Astrocyte (in vitro differentiated cells and primary cell): ENCODE data around the gene RAB3IP. TPM values are rescaled to one million over a fixed set of nuclear protein-coding genes. Genes with fewer than 3 reads are reported as not detected.

ENCODE experiments used
- DNase-seq: peaks from one replicate; pipeline ENCODE4 v3.0.0-alpha.2; 2010; ENCODE audit warnings: low read depth
- FAIRE-seq: peaks from 2 replicates; lab custom pipeline; 2011; peaks lifted over from hg19 to GRCh38; lab: Jason Lieb, UNC
- H2AFZ ChIP-seq: 2 replicates; pipeline ENCODE4 v1.6.0; 2012; ENCODE audit warnings: low read depth, low read length, inconsistent platforms
- H3K27ac ChIP-seq: 2 replicates; pipeline ENCODE4 v1.5.1; 2011; ENCODE audit warnings: low read depth, low read length, inconsistent platforms
- H3K27me3 ChIP-seq: 2 replicates; pipeline ENCODE4 v1.6.0; 2011; ENCODE audit warnings: low read length, inconsistent platforms; ENCODE audit not compliant: insufficient read depth
- H3K36me3 ChIP-seq: 2 replicates; pipeline ENCODE4 v1.5.1; 2011; ENCODE audit warnings: low read length, inconsistent platforms; ENCODE audit not compliant: insufficient read depth
- H3K4me1 ChIP-seq: 2 replicates; pipeline ENCODE4 v1.5.1; 2011; ENCODE audit warnings: low read length, inconsistent platforms; ENCODE audit not compliant: insufficient read depth
- H3K4me2 ChIP-seq: 2 replicates; pipeline ENCODE4 v1.6.0; 2012; ENCODE audit warnings: low read length, inconsistent platforms
- H3K4me3 ChIP-seq: 2 replicates; pipeline ENCODE4 v1.5.1; 2011; ENCODE audit warnings: low read depth, mild to moderate bottlenecking, low read length, inconsistent platforms; ENCODE audit not compliant: insufficient read depth
- H3K79me2 ChIP-seq: 2 replicates; pipeline ENCODE4 v1.6.0; 2012; ENCODE audit warnings: mild to moderate bottlenecking, low read length, inconsistent platforms; ENCODE audit not compliant: insufficient read depth
- H3K9ac ChIP-seq: 2 replicates; pipeline ENCODE4 v1.6.0; 2012; ENCODE audit warnings: mild to moderate bottlenecking, low read length, inconsistent platforms
- H3K9me3 ChIP-seq: 2 replicates; pipeline ENCODE4 v1.5.1; 2012; ENCODE audit warnings: low read depth, mild to moderate bottlenecking, low read length, inconsistent platforms; ENCODE audit not compliant: insufficient read depth
- H4K20me1 ChIP-seq: 2 replicates; pipeline ENCODE4 v1.6.0; 2012; ENCODE audit warnings: low read length, inconsistent platforms; ENCODE audit not compliant: insufficient read depth
- H3K27ac Mint-ChIP-seq: one replicate; pipeline ENCODE4 v1.8.0; 2021; ENCODE audit warnings: mild to moderate bottlenecking, mixed read lengths; ENCODE audit not compliant: unreplicated experiment
- H3K27me3 Mint-ChIP-seq: one replicate; pipeline ENCODE4 v1.8.0; 2021; ENCODE audit warnings: low read depth, mixed read lengths; ENCODE audit not compliant: unreplicated experiment
- H3K36me3 Mint-ChIP-seq: one replicate; pipeline ENCODE4 v1.8.0; 2021; ENCODE audit warnings: low read depth, mixed read lengths; ENCODE audit not compliant: unreplicated experiment
- H3K4me1 Mint-ChIP-seq: one replicate; pipeline ENCODE4 v1.8.0; 2021; ENCODE audit warnings: low read depth, mixed read lengths; ENCODE audit not compliant: unreplicated experiment
- H3K4me3 Mint-ChIP-seq: one replicate; pipeline ENCODE4 v1.8.0; 2021; ENCODE audit warnings: mild to moderate bottlenecking, moderate library complexity, mixed read lengths; ENCODE audit not compliant: unreplicated experiment
- H3K9me3 Mint-ChIP-seq: one replicate; pipeline ENCODE4 v1.8.0; 2021; ENCODE audit warnings: mild to moderate bottlenecking, mixed read lengths; ENCODE audit not compliant: unreplicated experiment
- EZH2 ChIP-seq: IDR thresholded peaks from 2 replicates; pipeline ENCODE4 v1.6.1; 2012; ENCODE audit warnings: mild to moderate bottlenecking, low read length, inconsistent platforms; ENCODE audit not compliant: insufficient read depth
- total RNA-seq: library from RNA; stranded (reverse); gene quantifications from 2 replicates; pipeline ENCODE4 v1.2.1, GENCODE V29; 2021
- TF ChIP-seq, protein P1 (sequence below): IDR thresholded peaks from 2 replicates; pipeline ENCODE4 v1.5.1; 2011; ENCODE audit warnings: low read depth, mild to moderate bottlenecking, inconsistent platforms, low read length, moderate library complexity; ENCODE audit not compliant: insufficient read depth

RAB3IP gene
- total RNA-seq, 1 donor from 2014 or later = 18.4 TPM

GRCh38 chr12:69844416-69844815 lies 105.8 kb downstream of the RAB3IP start:
- DNase-seq (no peak), FAIRE-seq (no peak)

DNA sequence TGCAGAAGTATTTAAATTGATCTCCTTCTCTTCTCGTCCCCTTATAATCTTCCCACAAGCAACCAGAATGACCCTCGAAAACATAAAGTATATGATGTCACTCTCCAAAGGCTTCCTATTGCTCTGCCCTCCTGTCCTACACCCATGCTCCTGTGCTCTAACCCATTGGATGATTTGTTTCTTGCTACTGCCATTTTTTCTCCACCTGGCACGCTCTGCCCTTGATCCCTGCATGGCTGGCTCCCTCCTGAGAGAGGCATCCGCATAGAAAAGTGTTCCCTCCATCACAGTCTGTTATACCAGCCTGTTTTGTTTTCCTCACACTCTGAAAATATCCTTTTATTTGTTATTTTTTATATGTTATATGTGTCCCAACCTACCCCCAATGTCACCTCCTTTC lies 106.2 kb downstream of the RAB3IP start:
- no peaks in the 10 kb centered on the region for H3K4me1 Mint-ChIP-seq
- H3K79me2 ChIP-seq = no peaks in the 10 kb centered on the region
- H3K27me3 Mint-ChIP-seq = peaks cover 3% of the 10 kb centered on the region
- no peaks in the 10 kb centered on the region for H3K36me3 ChIP-seq
- no peaks in the 10 kb centered on the region for H4K20me1 ChIP-seq
- no peak overlapping the region for H3K4me3 ChIP-seq
- no peak for DNase-seq
- H3K9me3 Mint-ChIP-seq = no peaks in the 10 kb centered on the region
- no peak overlapping the region for H3K4me2 ChIP-seq
- no peaks in the 10 kb centered on the region for H3K9me3 ChIP-seq
- H2AFZ ChIP-seq = no peak overlapping the region
- H3K36me3 Mint-ChIP-seq = no peaks in the 10 kb centered on the region
- H3K27me3 ChIP-seq = no peaks in the 10 kb centered on the region
- no peak overlapping the region for H3K4me3 Mint-ChIP-seq
- no peak overlapping the region for H3K9ac ChIP-seq
- no peak overlapping the region for H3K27ac ChIP-seq
- H3K4me1 ChIP-seq = no peaks in the 10 kb centered on the region
- TF ChIP-seq, protein P1, sequence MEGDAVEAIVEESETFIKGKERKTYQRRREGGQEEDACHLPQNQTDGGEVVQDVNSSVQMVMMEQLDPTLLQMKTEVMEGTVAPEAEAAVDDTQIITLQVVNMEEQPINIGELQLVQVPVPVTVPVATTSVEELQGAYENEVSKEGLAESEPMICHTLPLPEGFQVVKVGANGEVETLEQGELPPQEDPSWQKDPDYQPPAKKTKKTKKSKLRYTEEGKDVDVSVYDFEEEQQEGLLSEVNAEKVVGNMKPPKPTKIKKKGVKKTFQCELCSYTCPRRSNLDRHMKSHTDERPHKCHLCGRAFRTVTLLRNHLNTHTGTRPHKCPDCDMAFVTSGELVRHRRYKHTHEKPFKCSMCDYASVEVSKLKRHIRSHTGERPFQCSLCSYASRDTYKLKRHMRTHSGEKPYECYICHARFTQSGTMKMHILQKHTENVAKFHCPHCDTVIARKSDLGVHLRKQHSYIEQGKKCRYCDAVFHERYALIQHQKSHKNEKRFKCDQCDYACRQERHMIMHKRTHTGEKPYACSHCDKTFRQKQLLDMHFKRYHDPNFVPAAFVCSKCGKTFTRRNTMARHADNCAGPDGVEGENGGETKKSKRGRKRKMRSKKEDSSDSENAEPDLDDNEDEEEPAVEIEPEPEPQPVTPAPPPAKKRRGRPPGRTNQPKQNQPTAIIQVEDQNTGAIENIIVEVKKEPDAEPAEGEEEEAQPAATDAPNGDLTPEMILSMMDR = no peak
- TF ChIP-seq EZH2 = no peak
- H3K27ac Mint-ChIP-seq = no peak overlapping the region
- no peak for FAIRE-seq

More at GRCh38 chr12:69844416-69844815, 105.8 kb downstream of the RAB3IP start:
- no peak overlapping the region for H3K27ac ChIP-seq
- no peaks in the 10 kb centered on the region for H3K9me3 Mint-ChIP-seq
- no peaks in the 10 kb centered on the region for H3K36me3 Mint-ChIP-seq
- H3K27ac Mint-ChIP-seq = no peak overlapping the region
- H3K36me3 ChIP-seq = no peaks in the 10 kb centered on the region
- H3K4me3 ChIP-seq = no peak overlapping the region
- no peak overlapping the region for H3K4me3 Mint-ChIP-seq
- H3K9ac ChIP-seq = no peak overlapping the region
- no peaks in the 10 kb centered on the region for H4K20me1 ChIP-seq
- H3K79me2 ChIP-seq = no peaks in the 10 kb centered on the region
- no peaks in the 10 kb centered on the region for H3K27me3 ChIP-seq
- H3K4me1 ChIP-seq = no peaks in the 10 kb centered on the region
- no peak overlapping the region for H2AFZ ChIP-seq
- TF ChIP-seq, protein P1 = no peak
- no peak for TF ChIP-seq EZH2
- H3K4me1 Mint-ChIP-seq = no peaks in the 10 kb centered on the region
- H3K4me2 ChIP-seq = no peak overlapping the region
- no peaks in the 10 kb centered on the region for H3K9me3 ChIP-seq
- peaks cover 3% of the 10 kb centered on the region for H3K27me3 Mint-ChIP-seq

DNA sequence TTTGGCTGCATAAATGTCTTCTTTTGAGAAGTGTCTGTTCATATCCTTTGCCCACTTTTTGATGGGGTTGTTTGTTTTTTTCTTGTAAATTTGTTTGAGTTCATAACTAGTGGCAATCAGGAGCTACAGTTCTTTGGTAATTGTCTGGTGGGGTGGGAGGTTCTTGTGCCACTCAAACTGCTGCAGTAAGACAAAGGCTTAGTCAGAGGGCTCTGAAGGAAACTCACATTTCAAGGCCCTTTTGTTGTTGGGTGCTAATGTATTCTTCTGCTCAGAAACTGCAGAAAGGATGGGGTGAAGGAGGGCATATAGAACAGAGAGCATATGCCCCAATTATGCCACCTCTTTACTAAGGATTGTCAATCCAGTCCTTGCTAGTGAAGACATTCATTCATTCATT lies 108.3 kb downstream of the RAB3IP start:
- H3K9ac ChIP-seq = no peak overlapping the region
- H4K20me1 ChIP-seq = no peaks in the 10 kb centered on the region
- no peaks in the 10 kb centered on the region for H3K4me1 Mint-ChIP-seq
- H3K4me3 Mint-ChIP-seq = no peak overlapping the region
- no peak for TF ChIP-seq EZH2
- TF ChIP-seq, protein P1 = no peak
- FAIRE-seq (no peak), DNase-seq (no peak)
- H2AFZ ChIP-seq = no peak overlapping the region
- H3K4me1 ChIP-seq = no peaks in the 10 kb centered on the region
- no peak overlapping the region for H3K27ac ChIP-seq
- peaks cover 3% of the 10 kb centered on the region for H3K27me3 Mint-ChIP-seq
- no peaks in the 10 kb centered on the region for H3K9me3 ChIP-seq
- H3K27ac Mint-ChIP-seq = no peak overlapping the region
- H3K4me2 ChIP-seq = no peak overlapping the region
- peaks cover 3% of the 10 kb centered on the region for H3K9me3 Mint-ChIP-seq
- no peaks in the 10 kb centered on the region for H3K27me3 ChIP-seq
- H3K79me2 ChIP-seq = no peaks in the 10 kb centered on the region
- H3K4me3 ChIP-seq = no peak overlapping the region
- H3K36me3 ChIP-seq = no peaks in the 10 kb centered on the region
- no peaks in the 10 kb centered on the region for H3K36me3 Mint-ChIP-seq
